ENCODE measurements around the gene CSPG5.

DNA sequence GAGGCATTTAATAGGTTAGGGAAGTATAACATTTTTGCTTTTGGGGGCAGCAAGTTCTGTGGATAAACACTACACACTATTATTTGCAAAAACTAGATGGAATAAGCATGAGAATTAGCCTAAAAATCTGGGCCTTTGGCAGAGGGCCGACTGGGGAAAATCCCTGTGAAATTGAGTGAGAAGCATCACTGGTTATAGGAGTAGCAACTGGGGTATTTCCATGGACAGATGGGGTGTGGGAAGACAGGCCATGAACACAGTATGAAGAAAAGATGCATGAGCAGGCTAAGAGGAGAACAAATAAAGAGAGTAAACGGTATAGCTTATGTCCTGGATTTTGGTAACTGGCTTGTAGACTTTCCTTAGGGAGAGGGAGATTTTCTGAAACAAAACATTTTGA lies 32.9 kb upstream of the CSPG5 start:
- TF ChIP-seq, protein P1, sequence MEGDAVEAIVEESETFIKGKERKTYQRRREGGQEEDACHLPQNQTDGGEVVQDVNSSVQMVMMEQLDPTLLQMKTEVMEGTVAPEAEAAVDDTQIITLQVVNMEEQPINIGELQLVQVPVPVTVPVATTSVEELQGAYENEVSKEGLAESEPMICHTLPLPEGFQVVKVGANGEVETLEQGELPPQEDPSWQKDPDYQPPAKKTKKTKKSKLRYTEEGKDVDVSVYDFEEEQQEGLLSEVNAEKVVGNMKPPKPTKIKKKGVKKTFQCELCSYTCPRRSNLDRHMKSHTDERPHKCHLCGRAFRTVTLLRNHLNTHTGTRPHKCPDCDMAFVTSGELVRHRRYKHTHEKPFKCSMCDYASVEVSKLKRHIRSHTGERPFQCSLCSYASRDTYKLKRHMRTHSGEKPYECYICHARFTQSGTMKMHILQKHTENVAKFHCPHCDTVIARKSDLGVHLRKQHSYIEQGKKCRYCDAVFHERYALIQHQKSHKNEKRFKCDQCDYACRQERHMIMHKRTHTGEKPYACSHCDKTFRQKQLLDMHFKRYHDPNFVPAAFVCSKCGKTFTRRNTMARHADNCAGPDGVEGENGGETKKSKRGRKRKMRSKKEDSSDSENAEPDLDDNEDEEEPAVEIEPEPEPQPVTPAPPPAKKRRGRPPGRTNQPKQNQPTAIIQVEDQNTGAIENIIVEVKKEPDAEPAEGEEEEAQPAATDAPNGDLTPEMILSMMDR (IDR thresholded peaks at IDR 0.05; ENCODE audit: poor library complexity, severe bottlenecking): no peak
- no peak for TF ChIP-seq TAF1 (IDR thresholded peaks at IDR 0.05; ENCODE audit: low read depth)
- TF ChIP-seq, protein P2, sequence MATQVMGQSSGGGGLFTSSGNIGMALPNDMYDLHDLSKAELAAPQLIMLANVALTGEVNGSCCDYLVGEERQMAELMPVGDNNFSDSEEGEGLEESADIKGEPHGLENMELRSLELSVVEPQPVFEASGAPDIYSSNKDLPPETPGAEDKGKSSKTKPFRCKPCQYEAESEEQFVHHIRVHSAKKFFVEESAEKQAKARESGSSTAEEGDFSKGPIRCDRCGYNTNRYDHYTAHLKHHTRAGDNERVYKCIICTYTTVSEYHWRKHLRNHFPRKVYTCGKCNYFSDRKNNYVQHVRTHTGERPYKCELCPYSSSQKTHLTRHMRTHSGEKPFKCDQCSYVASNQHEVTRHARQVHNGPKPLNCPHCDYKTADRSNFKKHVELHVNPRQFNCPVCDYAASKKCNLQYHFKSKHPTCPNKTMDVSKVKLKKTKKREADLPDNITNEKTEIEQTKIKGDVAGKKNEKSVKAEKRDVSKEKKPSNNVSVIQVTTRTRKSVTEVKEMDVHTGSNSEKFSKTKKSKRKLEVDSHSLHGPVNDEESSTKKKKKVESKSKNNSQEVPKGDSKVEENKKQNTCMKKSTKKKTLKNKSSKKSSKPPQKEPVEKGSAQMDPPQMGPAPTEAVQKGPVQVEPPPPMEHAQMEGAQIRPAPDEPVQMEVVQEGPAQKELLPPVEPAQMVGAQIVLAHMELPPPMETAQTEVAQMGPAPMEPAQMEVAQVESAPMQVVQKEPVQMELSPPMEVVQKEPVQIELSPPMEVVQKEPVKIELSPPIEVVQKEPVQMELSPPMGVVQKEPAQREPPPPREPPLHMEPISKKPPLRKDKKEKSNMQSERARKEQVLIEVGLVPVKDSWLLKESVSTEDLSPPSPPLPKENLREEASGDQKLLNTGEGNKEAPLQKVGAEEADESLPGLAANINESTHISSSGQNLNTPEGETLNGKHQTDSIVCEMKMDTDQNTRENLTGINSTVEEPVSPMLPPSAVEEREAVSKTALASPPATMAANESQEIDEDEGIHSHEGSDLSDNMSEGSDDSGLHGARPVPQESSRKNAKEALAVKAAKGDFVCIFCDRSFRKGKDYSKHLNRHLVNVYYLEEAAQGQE (IDR thresholded peaks at IDR 0.05; ENCODE audit: borderline replicate concordance): no peak
- no peak for TF ChIP-seq POLR2AphosphoS5 (IDR thresholded peaks at IDR 0.05)
- no peak for TF ChIP-seq EP300 (conservative IDR thresholded peaks at IDR 0.05; ENCODE audit: poor library complexity, severe bottlenecking)
